GM12878 (cell line): ENCODE measurements around the gene CANT1. TPM values are rescaled to one million over a fixed set of nuclear protein-coding genes. Genes with fewer than 3 reads are reported as not detected.

Experiments
- ATAC-seq: fragments of 200-7000 bp; cut with Tn5 transposase; 3 replicates; pipeline ENCODE4 v1.9.1; 2020; ENCODE audit warnings: mild to moderate bottlenecking, moderate library complexity
- BruUV-seq: library from RNA; stranded (reverse); fragments of 400-500 nt; replicated peaks from 2 replicates; lab custom pipeline; 2021; lab: Mats Ljungman, UMichigan
- CTCF ChIA-PET: fragments of 300-600 bp; sonication (Branson Sonifier 250); formaldehyde crosslinking; extraction: SDS; loops from one replicate; lab custom pipeline; 2021; ENCODE audit warnings: inconsistent platforms; lab: Yijun Ruan, JAX
- POLR2A ChIA-PET: fragments of 350-600 bp; formaldehyde crosslinking; extraction: SDS; loops from one replicate; lab custom pipeline; 2021; ENCODE audit warnings: inconsistent platforms; lab: Charles Lee
- RAD21 ChIA-PET: fragments of 300-600 bp; sonication (Branson Sonifier 250); formaldehyde crosslinking; loops from one replicate; lab custom pipeline; 2023; ENCODE audit warnings: antibody characterized with exemption; ENCODE audit not compliant: unreplicated experiment; lab: Charles Lee
- SMC1A ChIA-PET: fragments of 300-600 bp; sonication (Branson Sonifier 250); formaldehyde crosslinking; loops from one replicate; lab custom pipeline; 2023; ENCODE audit not compliant: unreplicated experiment, uncharacterized antibody; lab: Charles Lee
- DNase-seq: peaks from one replicate; pipeline ENCODE4 v3.0.0-alpha.2; 2011; ENCODE audit warnings: low read depth, low spot score
- FAIRE-seq: peaks from 3 replicates; lab custom pipeline; 2011; peaks lifted over from hg19 to GRCh38; lab: Jason Lieb, UNC
- H2AFZ ChIP-seq: 2 replicates; pipeline ENCODE4 v1.6.0; 2011; ENCODE audit warnings: low read depth, low read length, control low read depth; ENCODE audit not compliant: control insufficient read depth
- H3K27ac ChIP-seq: 2 replicates; pipeline ENCODE4 v1.5.1; 2011; ENCODE audit warnings: control low read depth; ENCODE audit not compliant: control insufficient read depth, insufficient read depth
- H3K27me3 ChIP-seq, 2 experiments: replicated peaks in 1 of 2; 2 replicates each; pipeline versions ENCODE4 v1.6.0 to v1.6.1; 2011; ENCODE audit warnings: low read length in 1 of 2; ENCODE audit not compliant: control insufficient read depth in 2 of 2, insufficient read depth in 2 of 2
- H3K36me3 ChIP-seq, 2 experiments: 2 replicates each; pipeline ENCODE4 v1.5.1; 2011; ENCODE audit warnings: low read length in 1 of 2; ENCODE audit not compliant: control insufficient read depth in 2 of 2, insufficient read depth in 2 of 2
- H3K4me1 ChIP-seq: 2 replicates; pipeline ENCODE4 v1.6.1; 2011; ENCODE audit warnings: mild to moderate bottlenecking, low read length, moderate library complexity, mixed read lengths; ENCODE audit not compliant: control insufficient read depth, insufficient read depth
- H3K4me2 ChIP-seq: 2 replicates; pipeline ENCODE4 v1.6.0; 2011; ENCODE audit warnings: control low read depth; ENCODE audit not compliant: control insufficient read depth, insufficient read depth
- H3K4me3 ChIP-seq: fragments of 200-600 bp; sonication (generic); 2 replicates; pipeline ENCODE4 v1.5.1; 2016
- H3K79me2 ChIP-seq: 2 replicates; pipeline ENCODE4 v1.6.0; 2011; ENCODE audit warnings: low read length; ENCODE audit not compliant: control insufficient read depth, insufficient read depth
- H3K9ac ChIP-seq: 2 replicates; pipeline ENCODE4 v1.8.0; 2011; ENCODE audit warnings: low read length, control low read depth, mixed read lengths; ENCODE audit not compliant: control insufficient read depth, insufficient read depth
- H3K9me3 ChIP-seq: replicated peaks from 3 replicates; pipeline ENCODE4 v1.5.1; 2011; ENCODE audit warnings: mild to moderate bottlenecking, low read length; ENCODE audit not compliant: control insufficient read depth, insufficient read depth
- H4K20me1 ChIP-seq: 2 replicates; pipeline ENCODE4 v1.6.0; 2011; ENCODE audit not compliant: control insufficient read depth, insufficient read depth
- IKZF1 ChIP-seq: fragments of 450-650 bp; conservative IDR thresholded peaks from 2 replicates; pipeline ENCODE4 v1.6.1; 2017; ENCODE audit warnings: antibody characterized with exemption, mild to moderate bottlenecking
- WGBS: methylation state at CpG from one replicate; pipeline ENCODE4 v1.1.6; 2016; ENCODE audit warnings: low lambda C conversion rate; ENCODE audit not compliant: insufficient replicate concordance, insufficient coverage; ENCODE audit errors: missing lambda C conversion rate; 5-methylcytosine and 5-hydroxymethylcytosine counted together
- in situ Hi-C: fragments of 300-500 bp; cut with MboI; formaldehyde crosslinking; loops from 9 replicates; pipeline ENCODE4 v1.14.3; 2018; ENCODE audit warnings: mixed read lengths
- intact Hi-C: fragments of 100-400 bp; cut with micrococcal nuclease; formaldehyde crosslinking; loops from one replicate; pipeline ENCODE4 v1.14.2; 2022; ENCODE audit not compliant: unreplicated experiment
- polyA plus RNA-seq, 11 experiments: library from polyadenylated mRNA; depleted of rRNA in 4 of 11; unstranded in 6 of 11; stranded (reverse) in 5 of 11; fragments of >200 nt; fragmentation: Nextera tagmentation in 4 of 11; fragmentation: Illumina TruSeq in 1 of 11; extraction: Ambion mirVana in 4 of 11; extraction: Trizol in 1 of 11; gene quantifications; 1 replicate in 1 of 11; 2 replicates in 10 of 11; pipeline versions ENCODE4 v1.2.1 to v1.2.3, GENCODE V29; 2011 to 2016; ENCODE audit warnings: inconsistent platforms in 2 of 11, missing spikeins in 2 of 11, low read depth in 1 of 11
- total RNA-seq, 4 experiments: library from RNA; depleted of rRNA in 3 of 4; stranded (reverse); fragments of >200 nt in 3 of 4; fragmentation: Illumina TruSeq in 1 of 4; extraction: Trizol in 1 of 4; gene quantifications; 2 replicates each; pipeline versions ENCODE4 v1.2.1 to v1.2.3, GENCODE V29; 2013 to 2021
- TF ChIP-seq, protein P1 (sequence below): fragments of 450-650 bp; formaldehyde crosslinking; IDR thresholded peaks from 2 replicates; pipeline ENCODE4 v1.5.0; 2022; ENCODE audit warnings: mild to moderate bottlenecking, missing genetic modification characterization

Gene CANT1
- total and polyA plus RNA-seq, 10 of the 15 experiments (the other 5 are each of a cell fraction or from before 2014, with no cell fraction given): 2.2 to 59.2 (median 20.2) TPM

DNA sequence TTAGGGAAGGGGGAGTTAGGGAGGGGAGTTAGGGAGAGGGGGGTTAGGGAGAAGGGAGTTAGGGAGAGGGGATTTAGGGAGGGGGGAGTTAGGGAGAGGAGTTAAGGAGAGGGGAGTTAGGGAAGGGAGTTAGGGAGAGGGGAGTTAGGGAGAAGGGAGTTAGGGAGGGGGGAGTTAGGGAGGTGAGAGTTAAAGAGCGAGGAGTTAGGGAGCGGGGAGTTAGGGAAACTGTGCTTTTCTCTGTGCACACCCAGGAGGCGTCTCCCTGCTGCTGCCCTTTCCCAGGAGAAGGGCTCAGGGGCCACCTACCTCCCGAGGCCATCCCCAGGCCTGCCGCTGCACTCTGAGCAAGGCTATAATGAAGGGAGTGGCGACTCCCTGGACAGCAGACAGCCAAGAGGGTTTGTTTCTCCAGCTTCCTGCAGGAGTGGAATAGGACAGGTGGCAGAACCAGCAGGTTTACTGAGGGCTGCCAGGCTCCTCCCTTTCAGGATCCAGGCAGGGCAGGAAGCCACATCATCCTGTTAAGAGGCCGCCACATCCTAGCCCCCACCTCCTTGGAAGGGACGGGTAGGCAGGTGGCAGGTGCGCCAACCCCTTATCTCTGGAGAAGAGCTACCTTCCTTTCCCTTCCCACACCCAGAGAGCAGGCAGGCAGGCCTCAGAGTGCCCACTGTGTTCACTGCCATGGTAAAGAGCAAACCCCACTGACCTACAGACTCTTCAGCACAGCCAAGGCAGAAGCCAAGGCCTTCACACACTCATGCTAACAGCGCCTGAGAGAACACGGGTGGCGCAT is 4.3 kb downstream of the CANT1 start:
- POLR2A ChIA-PET: no interaction called here

More for the DNA sequence above, 4.3 kb downstream of the CANT1 start:
- in situ Hi-C loops (no loop called here), intact Hi-C loops (no loop called here)
- no peaks in the 10 kb centered on the region; the same call in none of the 2 replicates for H4K20me1 ChIP-seq
- H2AFZ ChIP-seq: no peak overlapping the region
- H3K4me2 ChIP-seq: peak overlapping the region; percentile 33; the same call in 1 of the 2 replicates
- peaks cover 6% of the 10 kb centered on the region for H3K4me1 ChIP-seq
- 0 out of 2 replicates have a peak, but pooled peaks have one; percentile 18 for TF ChIP-seq IKZF1
- TF ChIP-seq, protein P1, sequence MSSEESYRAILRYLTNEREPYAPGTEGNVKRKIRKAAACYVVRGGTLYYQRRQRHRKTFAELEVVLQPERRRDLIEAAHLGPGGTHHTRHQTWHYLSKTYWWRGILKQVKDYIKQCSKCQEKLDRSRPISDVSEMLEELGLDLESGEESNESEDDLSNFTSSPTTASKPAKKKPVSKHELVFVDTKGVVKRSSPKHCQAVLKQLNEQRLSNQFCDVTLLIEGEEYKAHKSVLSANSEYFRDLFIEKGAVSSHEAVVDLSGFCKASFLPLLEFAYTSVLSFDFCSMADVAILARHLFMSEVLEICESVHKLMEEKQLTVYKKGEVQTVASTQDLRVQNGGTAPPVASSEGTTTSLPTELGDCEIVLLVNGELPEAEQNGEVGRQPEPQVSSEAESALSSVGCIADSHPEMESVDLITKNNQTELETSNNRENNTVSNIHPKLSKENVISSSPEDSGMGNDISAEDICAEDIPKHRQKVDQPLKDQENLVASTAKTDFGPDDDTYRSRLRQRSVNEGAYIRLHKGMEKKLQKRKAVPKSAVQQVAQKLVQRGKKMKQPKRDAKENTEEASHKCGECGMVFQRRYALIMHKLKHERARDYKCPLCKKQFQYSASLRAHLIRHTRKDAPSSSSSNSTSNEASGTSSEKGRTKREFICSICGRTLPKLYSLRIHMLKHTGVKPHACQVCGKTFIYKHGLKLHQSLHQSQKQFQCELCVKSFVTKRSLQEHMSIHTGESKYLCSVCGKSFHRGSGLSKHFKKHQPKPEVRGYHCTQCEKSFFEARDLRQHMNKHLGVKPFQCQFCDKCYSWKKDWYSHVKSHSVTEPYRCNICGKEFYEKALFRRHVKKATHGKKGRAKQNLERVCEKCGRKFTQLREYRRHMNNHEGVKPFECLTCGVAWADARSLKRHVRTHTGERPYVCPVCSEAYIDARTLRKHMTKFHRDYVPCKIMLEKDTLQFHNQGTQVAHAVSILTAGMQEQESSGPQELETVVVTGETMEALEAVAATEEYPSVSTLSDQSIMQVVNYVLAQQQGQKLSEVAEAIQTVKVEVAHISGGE (CRISPR knock-in tag): no peak
- 82% methylated on average over 12 of the region's 12 CpGs for WGBS
- DNase-seq: no peak
- H3K4me3 ChIP-seq: no peak overlapping the region
- no peaks in the 10 kb centered on the region for H3K27me3 ChIP-seq
- no peak overlapping the region for H3K27ac ChIP-seq
- no peaks in the 10 kb centered on the region; a peak in 1 of 4 replicates for H3K36me3 ChIP-seq
- no peaks in the 10 kb centered on the region for H3K9me3 ChIP-seq
- FAIRE-seq: no peak
- peaks cover 39% of the 10 kb centered on the region for H3K79me2 ChIP-seq
- ChIA-PET CTCF (interaction anchor here (0.6 kb wide), 1 partner anchor 994 kb away, joined by 3 read pairs; no protein-coding TSS in a partner anchor), SMC1A (interaction anchor here (0.6 kb wide), 1 partner anchor 601 kb away, joined by 3 read pairs; no protein-coding TSS in a partner anchor), RAD21 (no interaction called here)
- no peak overlapping the region for H3K9ac ChIP-seq
- BruUV-seq: no TSS peak
- no peak for ATAC-seq
